GM12872 (cell line): ENCODE data around the gene WDR83.

Source experiments
- TF ChIP-seq, protein P1 (sequence below): IDR thresholded peaks from 3 replicates; pipeline ENCODE4 v1.5.1; 2011; ENCODE audit warnings: low read depth, mild to moderate bottlenecking, low read length, moderate library complexity; ENCODE audit not compliant: insufficient read depth

Gene WDR83

DNA sequence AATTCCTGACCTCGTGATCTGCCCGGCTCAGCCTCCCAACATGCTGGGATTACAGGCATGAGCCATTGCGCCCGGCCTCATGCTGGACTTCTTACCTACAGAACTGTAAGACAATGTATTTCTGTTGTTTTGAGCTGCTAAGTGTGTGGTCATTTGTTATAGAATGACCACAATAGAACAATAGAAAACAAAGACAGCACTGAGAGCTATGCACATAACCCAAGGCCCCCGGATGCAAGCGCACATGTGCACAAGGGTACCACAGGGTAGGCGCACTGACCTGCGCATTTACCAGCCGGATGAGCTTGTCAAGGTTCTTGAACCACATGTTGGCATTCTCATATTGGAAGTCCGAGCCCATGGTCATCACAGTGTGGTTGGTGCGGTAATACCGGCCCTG lies 5.6 kb upstream of the WDR83 start:
- TF ChIP-seq, protein P1, sequence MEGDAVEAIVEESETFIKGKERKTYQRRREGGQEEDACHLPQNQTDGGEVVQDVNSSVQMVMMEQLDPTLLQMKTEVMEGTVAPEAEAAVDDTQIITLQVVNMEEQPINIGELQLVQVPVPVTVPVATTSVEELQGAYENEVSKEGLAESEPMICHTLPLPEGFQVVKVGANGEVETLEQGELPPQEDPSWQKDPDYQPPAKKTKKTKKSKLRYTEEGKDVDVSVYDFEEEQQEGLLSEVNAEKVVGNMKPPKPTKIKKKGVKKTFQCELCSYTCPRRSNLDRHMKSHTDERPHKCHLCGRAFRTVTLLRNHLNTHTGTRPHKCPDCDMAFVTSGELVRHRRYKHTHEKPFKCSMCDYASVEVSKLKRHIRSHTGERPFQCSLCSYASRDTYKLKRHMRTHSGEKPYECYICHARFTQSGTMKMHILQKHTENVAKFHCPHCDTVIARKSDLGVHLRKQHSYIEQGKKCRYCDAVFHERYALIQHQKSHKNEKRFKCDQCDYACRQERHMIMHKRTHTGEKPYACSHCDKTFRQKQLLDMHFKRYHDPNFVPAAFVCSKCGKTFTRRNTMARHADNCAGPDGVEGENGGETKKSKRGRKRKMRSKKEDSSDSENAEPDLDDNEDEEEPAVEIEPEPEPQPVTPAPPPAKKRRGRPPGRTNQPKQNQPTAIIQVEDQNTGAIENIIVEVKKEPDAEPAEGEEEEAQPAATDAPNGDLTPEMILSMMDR, result no peak

DNA sequence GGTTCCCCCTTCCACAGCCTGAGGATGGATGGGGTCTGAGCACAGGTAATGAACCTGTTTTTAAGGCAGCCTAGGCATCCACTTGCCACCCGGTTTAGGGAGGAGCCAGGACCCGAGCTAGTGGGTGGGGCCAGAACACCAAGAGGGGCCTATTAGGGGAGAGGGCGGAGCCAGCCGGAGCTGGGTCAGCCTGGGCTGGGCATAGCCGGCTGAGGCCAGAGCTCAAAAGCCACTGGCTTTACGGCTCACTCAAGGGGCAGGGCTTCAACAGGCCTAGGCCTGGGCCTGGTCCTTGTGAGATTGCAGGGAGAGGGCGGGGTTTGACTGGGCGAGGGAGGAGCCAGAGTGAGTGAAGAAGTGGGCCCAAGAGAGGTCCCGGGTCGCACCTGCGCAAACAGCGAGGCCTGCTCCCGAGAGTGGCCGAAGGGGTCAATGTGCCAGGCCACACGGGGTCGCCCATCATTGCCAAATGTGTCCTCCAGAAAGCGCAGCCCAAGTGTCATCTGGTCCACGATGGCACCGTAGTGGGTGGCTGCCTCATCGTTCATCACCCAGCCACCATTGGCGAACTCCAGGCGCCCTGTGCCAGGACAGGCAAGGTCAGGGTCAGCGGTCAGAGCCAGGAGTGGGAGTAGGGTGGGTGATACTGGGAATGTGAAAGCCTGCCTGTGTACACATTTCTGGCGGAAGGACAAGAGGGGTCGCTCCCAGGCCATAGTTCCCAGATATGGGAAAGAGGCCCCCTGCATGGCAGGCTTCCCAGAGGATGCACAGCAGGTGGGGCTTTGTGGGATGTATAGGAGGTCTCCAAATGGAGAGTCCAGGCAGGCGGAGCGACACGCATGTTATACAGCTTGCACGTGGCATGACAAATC lies 2.0 kb upstream of the WDR83 start:
- TF ChIP-seq, protein P1, result no peak

DNA sequence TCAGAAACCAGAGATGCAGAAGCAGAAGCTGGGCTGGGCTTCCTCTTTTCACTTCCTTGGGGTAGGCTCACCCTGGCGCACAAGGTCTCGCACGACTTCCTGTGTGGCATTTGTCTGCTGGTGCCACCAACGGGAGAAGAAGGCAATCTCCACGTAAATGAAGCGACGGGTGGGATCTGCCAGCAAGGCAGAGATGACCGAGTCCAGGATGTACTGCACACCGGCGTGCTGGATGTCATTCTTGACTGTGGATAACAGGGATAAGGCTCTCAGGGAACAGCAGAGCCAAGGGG lies 1.4 kb upstream of the WDR83 start:
- TF ChIP-seq, protein P1, result no peak

DNA sequence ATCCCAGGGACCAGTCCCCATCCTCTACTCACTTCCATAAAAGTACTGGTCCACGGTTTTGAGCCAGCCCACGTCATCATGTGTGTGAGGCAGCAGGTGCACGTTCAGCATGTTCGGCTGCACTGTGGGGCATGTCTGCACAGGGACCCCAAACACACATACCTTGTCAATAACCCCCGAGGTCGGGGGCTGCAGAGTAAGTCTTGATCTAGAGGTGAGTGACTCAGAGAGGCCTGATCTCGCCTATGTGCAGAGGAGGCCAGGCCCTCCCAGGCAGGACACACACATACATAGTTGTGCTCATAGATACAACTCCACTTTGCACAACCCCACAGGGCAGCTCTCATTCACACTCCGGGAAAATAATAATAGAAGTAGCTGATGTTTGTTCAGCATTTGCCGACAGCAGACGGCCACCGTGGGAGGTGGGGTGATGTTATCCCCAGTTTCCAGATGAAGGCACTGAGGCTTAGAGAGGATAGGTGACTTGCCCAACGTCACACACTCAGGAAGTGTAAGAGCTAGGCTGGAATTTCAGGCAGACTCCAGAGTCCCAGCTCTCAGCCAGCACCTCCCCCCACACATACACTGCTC lies 839 bp upstream of the WDR83 start:
- TF ChIP-seq, protein P1, result no peak

DNA sequence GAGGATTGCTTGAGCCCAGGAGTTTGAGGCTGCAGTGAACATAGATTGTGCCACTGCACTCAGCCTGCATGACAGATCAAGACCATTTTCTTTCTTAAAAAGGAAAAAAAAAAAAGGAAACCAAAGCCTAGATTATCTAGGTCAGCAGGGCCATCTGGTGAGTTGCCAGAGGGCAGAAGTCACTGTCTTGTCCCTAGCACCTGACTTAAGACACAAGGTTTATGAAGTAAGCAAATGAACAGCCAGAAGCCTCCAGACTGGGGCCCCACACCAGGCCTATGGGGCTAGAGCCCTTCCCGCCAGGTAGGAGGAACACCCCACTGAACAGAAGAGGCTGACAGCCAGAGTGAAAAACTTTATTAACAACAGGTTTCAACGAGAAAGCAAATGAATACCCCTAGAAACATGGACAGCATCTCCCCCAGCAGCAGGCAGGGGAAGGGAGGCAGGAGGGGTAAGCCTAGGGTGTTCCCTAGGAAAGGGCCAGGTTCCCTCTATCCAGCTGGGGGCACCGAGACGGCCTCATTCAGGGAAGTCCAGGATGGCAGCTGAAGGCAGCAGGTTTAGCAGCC lies 1.2 kb downstream of the WDR83 start:
- TF ChIP-seq, protein P1, result no peak

DNA sequence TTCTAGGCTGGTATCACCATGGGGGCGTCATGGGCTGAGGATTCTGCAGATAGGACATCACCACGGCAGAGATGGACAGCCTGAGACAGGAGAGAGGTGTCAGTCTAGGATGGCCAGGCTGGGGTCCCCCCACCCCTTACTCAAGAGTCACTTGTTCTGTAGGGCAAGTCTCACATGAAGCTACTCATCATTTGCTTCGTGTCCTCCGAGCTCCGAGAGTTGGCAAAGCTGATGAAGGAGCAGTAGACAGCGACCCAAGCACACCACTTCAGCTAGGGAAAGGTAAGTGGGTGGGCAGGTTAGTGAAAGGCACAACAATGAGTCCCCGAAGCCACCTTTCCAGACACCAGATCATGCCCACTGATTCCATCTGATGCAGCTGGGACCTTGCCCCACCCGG lies 1.7 kb downstream of the WDR83 start:
- TF ChIP-seq, protein P1, result no peak

DNA sequence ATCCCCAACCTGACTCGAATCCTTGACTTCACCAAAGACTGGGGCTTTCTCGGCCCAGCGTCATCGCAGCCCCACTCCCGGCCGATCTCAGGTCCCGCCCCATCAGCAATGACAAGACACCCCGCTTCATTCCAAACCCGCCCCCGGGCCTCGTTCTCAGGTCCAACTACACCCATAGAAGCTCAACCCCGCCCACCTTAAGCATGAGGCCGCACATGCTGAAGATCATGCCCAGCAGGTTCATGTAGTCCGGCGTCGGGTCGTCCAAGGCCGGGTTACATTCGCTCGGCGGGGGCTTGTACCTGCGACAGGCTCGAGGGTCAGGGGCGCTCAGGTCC lies 2.3 kb downstream of the WDR83 start:
- TF ChIP-seq, protein P1, result no peak
